OCI-LY3 (cell line): ENCODE results near the gene ABCD1.
A peak's percentile ranks its signal among the peaks of the same experiment; 100 is the strongest.

Experiments used
- H2AFZ ChIP-seq: fragments of 200-600, 300-600 bp; shearing (Covaris generic); 2 replicates; pipeline ENCODE4 v1.6.0; 2014; ENCODE audit warnings: antibody characterized with exemption, low read depth, low read length
- H3K27ac ChIP-seq: fragments of 200-600, 300-600 bp; sonication (generic); 2 replicates; pipeline ENCODE4 v1.5.1; 2014; ENCODE audit warnings: mild to moderate bottlenecking, low read length, moderate library complexity, mixed read lengths
- H3K27me3 ChIP-seq: fragments of 200-600, 300-600 bp; sonication (generic); 2 replicates; pipeline ENCODE4 v1.6.1; 2014; ENCODE audit warnings: low read depth, low read length, mixed read lengths
- H3K36me3 ChIP-seq: fragments of 200-600, 300-600 bp; sonication (generic); replicated peaks from 2 replicates; pipeline ENCODE3; 2014; ENCODE audit warnings: low read depth, low read length, mixed read lengths
- H3K4me1 ChIP-seq: fragments of 300-600, 200-600 bp; sonication (generic); 2 replicates; pipeline ENCODE4 v1.6.1; 2014; ENCODE audit warnings: low read length, mixed read lengths
- H3K4me2 ChIP-seq: fragments of 200-600, 300-600 bp; sonication (generic); 2 replicates; pipeline ENCODE4 v1.6.1; 2014; ENCODE audit warnings: low read length, mixed read lengths
- H3K4me3 ChIP-seq: fragments of 300-600, 200-600 bp; sonication (generic); 2 replicates; pipeline ENCODE4 v1.5.1; 2014; ENCODE audit warnings: antibody characterized with exemption, mild to moderate bottlenecking, low read length, moderate library complexity
- H3K79me2 ChIP-seq: fragments of 300-600, 200-600 bp; shearing (Covaris generic); 2 replicates; pipeline ENCODE4 v1.6.1; 2014; ENCODE audit warnings: mild to moderate bottlenecking, low read length, mixed read lengths
- H3K9ac ChIP-seq: fragments of 300-600, 200-600 bp; shearing (Covaris generic); 2 replicates; pipeline ENCODE4 v1.6.0; 2014; ENCODE audit warnings: mild to moderate bottlenecking, low read length, moderate library complexity
- H3K9me3 ChIP-seq: fragments of 200-600, 300-600 bp; shearing (Covaris generic); 2 replicates; pipeline ENCODE4 v1.6.1; 2014; ENCODE audit warnings: low read length, mixed read lengths; ENCODE audit not compliant: insufficient read depth
- H4K20me1 ChIP-seq: fragments of 200-600, 300-600 bp; sonication (generic); 2 replicates; pipeline ENCODE4 v1.6.1; 2016; ENCODE audit warnings: low read length, mixed read lengths; ENCODE audit not compliant: insufficient read depth
- EZH2phosphoT487 ChIP-seq: fragments of 200-600 bp; shearing (Covaris generic); IDR thresholded peaks from 2 replicates; pipeline ENCODE4 v1.6.1; 2018; ENCODE audit warnings: antibody characterized with exemption, mixed run types, low read depth
- TF ChIP-seq, protein P1 (sequence below): fragments of 200-600, 300-600 bp; sonication (generic); IDR thresholded peaks from 2 replicates; pipeline ENCODE4 v1.5.1; 2014; ENCODE audit warnings: antibody characterized with exemption, low read length, low read depth

ABCD1 gene

DNA sequence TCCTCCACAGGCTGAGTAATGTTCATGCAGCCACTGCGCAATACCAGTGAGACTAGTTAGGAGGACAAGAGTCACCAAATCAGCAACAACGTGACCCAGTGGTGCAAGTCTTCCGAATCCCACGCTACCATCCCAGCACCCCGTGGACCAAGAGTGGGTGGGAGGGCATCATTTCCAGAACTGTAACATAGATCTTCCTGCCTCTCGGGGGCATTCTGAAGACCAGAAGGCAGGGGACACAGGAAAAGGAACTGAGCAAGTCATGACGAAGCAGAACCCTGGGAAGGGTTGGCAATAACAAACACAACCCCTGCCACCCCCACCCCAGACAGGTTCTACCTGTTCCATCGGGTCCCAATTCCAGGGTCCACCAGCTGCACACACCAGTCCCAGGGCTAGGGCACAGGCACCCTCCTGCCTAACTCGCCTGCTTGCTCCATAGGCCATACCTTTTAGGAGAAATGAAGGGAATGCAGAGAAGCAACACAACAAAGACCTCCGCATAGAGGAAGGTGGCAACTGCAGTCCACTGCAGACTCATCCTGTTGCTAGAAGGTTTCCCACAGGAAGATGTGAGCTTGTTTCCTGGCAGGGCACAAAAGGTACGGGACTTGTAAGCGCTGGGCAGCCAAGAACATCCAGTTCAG lies 1.8 kb upstream of the ABCD1 start:
- Histone ChIP-seq H3K4me2 (peak overlapping the region; percentile 98), H3K4me3 (peak overlapping the region; percentile 98), H3K36me3 (peaks cover 34% of the 10 kb centered on the region), H2AFZ (no peak overlapping the region), H3K9me3 (no peaks in the 10 kb centered on the region), H3K4me1 (peaks cover 34% of the 10 kb centered on the region), H3K27me3 (no peaks in the 10 kb centered on the region), H4K20me1 (peaks cover 13% of the 10 kb centered on the region), H3K27ac (peak overlapping the region; percentile 72), H3K79me2 (peaks cover 51% of the 10 kb centered on the region), H3K9ac (peak overlapping the region; percentile 88)
- no peak for TF ChIP-seq EZH2phosphoT487
- TF ChIP-seq, protein P1, sequence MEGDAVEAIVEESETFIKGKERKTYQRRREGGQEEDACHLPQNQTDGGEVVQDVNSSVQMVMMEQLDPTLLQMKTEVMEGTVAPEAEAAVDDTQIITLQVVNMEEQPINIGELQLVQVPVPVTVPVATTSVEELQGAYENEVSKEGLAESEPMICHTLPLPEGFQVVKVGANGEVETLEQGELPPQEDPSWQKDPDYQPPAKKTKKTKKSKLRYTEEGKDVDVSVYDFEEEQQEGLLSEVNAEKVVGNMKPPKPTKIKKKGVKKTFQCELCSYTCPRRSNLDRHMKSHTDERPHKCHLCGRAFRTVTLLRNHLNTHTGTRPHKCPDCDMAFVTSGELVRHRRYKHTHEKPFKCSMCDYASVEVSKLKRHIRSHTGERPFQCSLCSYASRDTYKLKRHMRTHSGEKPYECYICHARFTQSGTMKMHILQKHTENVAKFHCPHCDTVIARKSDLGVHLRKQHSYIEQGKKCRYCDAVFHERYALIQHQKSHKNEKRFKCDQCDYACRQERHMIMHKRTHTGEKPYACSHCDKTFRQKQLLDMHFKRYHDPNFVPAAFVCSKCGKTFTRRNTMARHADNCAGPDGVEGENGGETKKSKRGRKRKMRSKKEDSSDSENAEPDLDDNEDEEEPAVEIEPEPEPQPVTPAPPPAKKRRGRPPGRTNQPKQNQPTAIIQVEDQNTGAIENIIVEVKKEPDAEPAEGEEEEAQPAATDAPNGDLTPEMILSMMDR, result no peak

DNA sequence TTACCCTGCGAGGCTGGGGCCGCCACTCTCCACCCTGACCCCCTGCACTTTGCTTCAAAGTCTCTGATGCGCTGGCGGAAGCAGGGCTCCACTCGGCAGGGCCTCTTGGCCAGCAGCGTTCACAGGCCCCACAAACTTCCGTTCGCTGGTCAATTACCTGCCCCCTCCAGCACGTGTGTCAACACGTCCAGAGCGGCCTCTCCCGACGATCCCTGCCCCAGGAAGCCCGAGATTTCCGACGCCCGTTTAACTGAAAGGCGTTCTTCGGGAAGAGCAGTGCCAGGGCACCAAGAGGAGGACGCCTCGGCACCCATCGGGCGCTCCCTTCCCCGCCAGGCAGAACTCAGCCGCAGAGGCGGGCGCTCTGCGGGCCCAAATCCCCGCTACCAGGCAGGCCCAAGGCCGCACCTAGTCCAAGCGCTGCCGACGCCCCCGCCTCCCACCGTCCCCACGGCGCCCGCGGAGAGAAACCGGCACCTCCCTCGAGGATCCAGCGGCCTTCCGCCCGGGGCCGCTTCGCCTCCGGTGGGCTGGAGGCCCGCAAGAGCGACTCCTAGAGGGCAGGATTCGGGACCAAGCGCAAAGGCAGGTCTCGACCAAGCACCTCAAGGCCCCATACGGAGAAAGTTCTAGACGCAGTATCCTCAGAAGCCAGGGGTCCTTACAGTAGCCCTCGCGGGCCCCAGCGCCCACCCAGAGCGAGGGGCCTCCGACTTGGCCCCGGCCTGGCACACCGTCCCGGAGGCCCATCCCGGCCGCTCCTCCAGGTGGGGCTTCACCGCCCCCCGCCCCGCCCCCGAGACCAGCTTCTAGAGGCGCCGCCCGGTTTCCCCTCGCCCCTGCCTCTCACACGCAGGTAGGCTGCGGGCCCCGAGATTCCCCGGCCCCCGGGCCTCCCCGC lies 1.1 kb upstream of the ABCD1 start:
- Histone ChIP-seq H3K9ac (peak overlapping the region; percentile 88), H3K79me2 (peaks cover 55% of the 10 kb centered on the region), H3K9me3 (no peaks in the 10 kb centered on the region), H2AFZ (no peak overlapping the region; the same call in 1 of the 2 replicates), H3K4me2 (peak overlapping the region; percentile 98), H3K36me3 (peaks cover 34% of the 10 kb centered on the region), H3K4me3 (peak overlapping the region; percentile 98), H3K27ac (peak overlapping the region; percentile 72), H4K20me1 (peaks cover 13% of the 10 kb centered on the region), H3K27me3 (no peaks in the 10 kb centered on the region), H3K4me1 (peaks cover 40% of the 10 kb centered on the region)
- TF ChIP-seq, protein P1, result peak; percentile 46
- TF ChIP-seq EZH2phosphoT487, result no peak

DNA sequence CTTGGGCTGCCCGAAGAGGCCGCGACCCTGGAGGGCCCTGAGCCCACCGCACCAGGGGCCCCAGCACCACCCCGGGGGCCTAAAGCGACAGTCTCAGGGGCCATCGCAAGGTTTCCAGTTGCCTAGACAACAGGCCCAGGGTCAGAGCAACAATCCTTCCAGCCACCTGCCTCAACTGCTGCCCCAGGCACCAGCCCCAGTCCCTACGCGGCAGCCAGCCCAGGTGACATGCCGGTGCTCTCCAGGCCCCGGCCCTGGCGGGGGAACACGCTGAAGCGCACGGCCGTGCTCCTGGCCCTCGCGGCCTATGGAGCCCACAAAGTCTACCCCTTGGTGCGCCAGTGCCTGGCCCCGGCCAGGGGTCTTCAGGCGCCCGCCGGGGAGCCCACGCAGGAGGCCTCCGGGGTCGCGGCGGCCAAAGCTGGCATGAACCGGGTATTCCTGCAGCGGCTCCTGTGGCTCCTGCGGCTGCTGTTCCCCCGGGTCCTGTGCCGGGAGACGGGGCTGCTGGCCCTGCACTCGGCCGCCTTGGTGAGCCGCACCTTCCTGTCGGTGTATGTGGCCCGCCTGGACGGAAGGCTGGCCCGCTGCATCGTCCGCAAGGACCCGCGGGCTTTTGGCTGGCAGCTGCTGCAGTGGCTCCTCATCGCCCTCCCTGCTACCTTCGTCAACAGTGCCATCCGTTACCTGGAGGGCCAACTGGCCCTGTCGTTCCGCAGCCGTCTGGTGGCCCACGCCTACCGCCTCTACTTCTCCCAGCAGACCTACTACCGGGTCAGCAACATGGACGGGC lies 579 bp downstream of the ABCD1 start:
- H3K4me2 ChIP-seq, result peak overlapping the region; percentile 97
- H2AFZ ChIP-seq, result no peak overlapping the region
- H3K9me3 ChIP-seq, result no peaks in the 10 kb centered on the region
- H4K20me1 ChIP-seq, result peaks cover 13% of the 10 kb centered on the region
- no peaks in the 10 kb centered on the region for H3K27me3 ChIP-seq
- TF ChIP-seq, protein P1, result no peak
- no peak for TF ChIP-seq EZH2phosphoT487
- peak overlapping the region; percentile 98 for H3K4me3 ChIP-seq
- H3K79me2 ChIP-seq, result peaks cover 55% of the 10 kb centered on the region
- H3K4me1 ChIP-seq, result peaks cover 40% of the 10 kb centered on the region
- peaks cover 25% of the 10 kb centered on the region for H3K36me3 ChIP-seq
- H3K27ac ChIP-seq, result peak overlapping the region; percentile 79
- peak overlapping the region; percentile 88 for H3K9ac ChIP-seq
